ENCODE data around the gene AR.

AR gene

DNA sequence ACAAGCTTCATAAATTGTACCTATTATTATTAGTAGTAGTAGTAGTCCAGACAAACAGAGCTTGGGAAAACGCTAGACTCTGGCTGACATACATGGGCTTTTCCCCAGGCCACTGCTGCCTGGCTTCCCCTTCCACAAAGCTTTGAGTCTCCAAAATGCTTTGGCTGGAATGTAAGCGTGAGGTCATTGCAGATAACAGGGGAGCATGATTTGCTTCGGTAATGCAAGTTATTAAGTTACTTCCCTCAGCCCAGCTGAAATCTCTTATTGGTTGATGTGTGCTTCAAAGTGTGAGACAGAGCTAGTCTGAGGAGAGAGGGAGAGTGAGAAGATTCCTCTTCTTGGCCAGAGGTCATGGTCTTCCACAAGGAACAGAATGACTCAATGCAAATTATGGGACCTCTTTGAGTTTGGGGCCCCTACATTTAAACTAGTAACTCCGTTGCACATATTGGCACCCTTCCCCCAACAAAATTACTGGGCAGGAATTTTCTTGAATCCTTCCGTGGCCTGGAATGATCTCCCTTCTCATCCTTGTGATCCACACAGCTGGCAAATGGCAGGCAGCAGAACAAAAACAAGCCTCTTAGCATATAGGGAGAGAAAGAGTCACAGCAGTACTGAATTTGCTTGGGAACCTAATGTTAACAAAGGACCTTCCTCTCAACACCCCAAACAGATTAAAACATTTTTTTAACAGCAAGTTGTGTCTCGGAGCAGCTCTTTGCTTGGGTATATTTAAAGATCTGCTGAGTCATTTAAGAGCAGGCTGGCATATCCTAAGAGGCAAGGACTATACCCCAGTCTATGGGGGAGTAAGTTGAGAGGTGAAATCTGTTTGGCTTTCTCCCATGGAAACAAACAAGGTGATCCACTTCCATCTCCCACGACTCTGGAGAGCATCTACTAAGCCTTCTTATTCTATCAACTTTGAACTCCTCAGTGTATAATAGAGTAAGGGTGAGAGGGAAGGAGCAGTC, 19.9 kb downstream of the AR start:
- DNase-seq (ENCODE audit: low read depth in 2 of 3, low spot score in 2 of 3), result no peak

DNA sequence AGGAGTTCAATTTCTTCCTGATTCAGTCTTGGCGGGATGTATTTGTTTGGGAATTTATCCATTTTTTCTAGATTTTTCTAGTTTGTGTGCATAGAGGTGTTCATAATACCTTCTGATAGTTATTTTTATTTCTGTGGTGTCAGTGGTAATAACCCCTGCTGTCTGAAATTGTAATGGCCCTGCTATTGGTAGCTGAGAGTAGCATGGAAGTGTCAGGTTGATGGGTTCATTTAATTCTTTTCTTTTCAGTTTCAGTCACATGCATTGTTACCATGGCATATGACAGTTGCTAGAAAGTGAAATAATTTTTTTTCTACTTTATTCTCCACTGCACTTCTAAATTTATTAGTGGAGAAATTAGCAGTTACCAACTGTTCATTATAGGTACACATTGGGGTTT, 20.7 kb downstream of the AR start:
- no peak for DNase-seq (ENCODE audit: low read depth in 2 of 3, low spot score in 2 of 3)

DNA sequence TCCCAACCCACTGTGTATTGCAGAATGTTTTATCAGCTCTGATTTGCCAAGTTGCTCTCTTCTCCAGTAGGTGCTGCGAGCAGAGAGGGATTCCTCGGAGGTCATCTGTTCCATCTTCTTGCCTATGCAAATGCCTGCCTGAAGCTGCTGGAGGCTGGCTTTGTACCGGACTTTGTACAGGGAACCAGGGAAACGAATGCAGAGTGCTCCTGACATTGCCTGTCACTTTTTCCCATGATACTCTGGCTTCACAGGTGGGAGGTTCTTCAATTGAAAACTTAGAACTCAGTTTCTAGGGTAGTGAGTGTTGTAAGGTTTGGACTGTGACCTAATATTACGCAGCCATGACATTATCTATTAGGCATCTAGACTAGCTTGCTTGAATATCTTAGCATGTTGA, 24.9 kb downstream of the AR start:
- no peak for DNase-seq (ENCODE audit: low read depth in 2 of 3, low spot score in 2 of 3)

DNA sequence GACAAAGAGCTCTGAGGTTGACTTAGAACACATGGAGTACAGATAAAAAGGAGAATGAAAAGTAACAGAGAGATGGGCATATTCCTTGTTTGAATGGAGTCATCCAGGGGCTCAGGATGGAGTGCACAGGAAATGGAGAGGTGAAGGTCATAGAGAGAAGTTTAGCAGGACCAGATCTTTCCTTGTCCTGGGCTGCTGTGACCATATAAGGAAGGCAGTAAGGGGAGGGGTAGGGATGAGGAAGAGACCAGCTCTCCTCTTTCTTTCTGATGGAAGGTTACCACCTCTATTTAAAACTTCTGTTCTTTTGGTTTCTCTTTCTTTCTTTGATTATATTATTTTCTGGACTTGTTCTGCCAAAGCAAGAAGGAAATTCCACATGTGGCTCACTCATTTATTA, 27.0 kb downstream of the AR start:
- no peak for DNase-seq (ENCODE audit: low read depth in 2 of 3, low spot score in 2 of 3)

DNA sequence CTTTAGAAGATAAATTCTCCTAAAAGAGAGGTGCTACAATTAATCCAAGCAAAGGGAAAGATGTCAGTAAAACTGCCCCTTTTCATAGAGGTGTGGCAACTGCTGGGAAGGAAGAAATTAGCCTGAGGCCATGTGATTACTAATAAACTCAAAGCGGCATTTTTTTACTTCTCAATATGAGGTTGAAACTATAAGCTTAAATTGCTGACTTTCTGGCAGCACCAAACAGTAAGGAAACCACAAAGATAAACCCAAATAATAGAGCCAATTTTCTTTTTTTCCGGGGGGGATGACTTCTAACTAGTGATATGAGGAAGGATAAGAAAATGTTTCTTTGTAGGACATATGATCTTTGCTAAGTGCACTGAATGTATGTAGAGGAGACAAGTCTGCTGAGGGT, 30.9 kb downstream of the AR start:
- no peak for DNase-seq (ENCODE audit: low read depth in 2 of 3, low spot score in 2 of 3)

DNA sequence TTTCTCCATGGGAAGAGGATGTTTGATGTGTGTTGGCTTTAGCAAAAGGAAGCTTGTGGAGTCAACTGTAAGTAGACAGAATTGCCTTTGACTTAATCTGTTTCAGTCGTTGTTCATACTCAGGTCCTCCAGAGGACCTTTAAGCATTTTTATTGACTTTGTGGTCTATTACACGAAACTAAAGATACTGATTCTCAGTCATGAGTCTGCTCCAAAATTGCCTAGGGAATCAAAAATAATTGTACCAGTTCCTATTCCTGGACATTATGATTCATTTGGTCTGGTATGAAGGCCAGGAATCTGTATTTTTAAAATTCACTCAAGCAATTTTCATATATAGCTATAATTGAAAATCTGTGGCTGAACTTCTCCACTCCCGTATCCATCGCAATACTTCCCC, 38.6 kb downstream of the AR start:
- no peak for DNase-seq (ENCODE audit: low read depth in 2 of 3, low spot score in 2 of 3)

DNA sequence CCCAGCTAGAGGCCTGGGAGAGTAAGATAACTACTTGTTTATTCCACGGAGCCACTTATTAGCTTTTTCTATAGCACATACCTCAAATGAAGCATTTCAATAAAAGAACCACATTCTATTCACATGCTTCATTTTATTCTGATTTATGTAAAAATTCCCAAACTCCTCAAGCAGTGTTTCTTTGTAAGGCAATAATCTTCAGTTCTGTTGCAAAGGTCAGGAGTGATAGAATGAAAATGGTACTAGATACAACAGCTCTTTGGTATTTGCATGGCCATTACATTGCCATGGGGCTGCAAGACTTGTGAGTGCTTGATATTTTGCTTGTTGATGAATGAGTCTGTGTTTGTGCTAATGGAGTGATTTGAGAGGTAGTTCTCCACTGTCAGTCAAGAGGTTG, 39.4 kb downstream of the AR start:
- DNase-seq (ENCODE audit: low read depth in 2 of 3, low spot score in 2 of 3), result no peak

DNA sequence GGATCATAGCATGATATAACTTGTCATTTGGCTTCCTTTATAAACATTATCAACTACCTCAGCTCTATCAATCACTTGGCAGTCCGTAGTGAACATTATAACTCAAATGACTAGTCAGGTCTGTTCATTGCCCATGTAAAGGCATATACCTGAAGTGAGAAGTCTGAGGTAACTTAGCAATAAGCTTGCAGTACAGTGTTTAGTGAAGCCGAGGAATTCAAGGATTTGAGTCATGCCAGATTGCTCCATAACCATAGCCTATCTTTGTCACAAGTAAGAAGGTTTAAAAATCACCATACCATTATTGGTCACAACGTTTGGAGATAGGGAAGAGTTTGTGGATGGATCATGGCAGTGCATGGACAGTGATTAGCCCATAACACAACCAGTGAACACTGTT, 41.6 kb downstream of the AR start:
- DNase-seq (ENCODE audit: low read depth in 2 of 3, low spot score in 2 of 3), result no peak

DNA sequence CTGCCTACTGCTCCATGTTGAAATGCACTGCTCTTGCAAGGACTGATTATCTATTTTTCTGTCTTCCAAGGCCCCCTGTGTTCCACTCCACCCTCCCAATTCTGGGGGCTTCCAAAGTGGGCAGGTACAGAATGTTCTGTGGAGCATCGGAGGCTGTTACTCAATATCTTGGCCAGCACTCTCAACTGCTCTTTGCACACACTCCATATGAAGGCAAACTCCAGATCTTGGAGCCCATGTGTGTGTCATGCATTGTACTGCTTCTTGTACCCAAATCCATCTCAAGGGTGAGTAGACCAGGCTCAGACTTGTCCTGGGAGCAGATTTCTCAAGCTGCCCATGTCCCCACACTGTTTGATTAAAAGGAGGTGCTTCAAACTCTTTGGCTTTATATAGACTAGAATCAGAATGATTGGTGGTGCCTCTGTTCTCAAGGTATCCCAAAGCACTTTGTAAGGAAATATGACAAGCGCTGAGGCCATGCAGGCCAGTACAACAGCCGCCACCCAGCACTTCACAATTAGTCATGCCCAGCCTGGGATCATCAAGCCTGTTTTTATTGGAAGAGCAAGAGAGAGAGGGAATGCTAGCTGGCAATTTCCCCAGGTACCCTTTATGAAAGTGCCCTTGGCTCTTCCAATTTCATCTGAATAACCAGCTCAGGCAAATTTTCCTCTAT, 44.3 kb downstream of the AR start:
- no peak for DNase-seq (ENCODE audit: low read depth in 2 of 3, low spot score in 2 of 3)

DNA sequence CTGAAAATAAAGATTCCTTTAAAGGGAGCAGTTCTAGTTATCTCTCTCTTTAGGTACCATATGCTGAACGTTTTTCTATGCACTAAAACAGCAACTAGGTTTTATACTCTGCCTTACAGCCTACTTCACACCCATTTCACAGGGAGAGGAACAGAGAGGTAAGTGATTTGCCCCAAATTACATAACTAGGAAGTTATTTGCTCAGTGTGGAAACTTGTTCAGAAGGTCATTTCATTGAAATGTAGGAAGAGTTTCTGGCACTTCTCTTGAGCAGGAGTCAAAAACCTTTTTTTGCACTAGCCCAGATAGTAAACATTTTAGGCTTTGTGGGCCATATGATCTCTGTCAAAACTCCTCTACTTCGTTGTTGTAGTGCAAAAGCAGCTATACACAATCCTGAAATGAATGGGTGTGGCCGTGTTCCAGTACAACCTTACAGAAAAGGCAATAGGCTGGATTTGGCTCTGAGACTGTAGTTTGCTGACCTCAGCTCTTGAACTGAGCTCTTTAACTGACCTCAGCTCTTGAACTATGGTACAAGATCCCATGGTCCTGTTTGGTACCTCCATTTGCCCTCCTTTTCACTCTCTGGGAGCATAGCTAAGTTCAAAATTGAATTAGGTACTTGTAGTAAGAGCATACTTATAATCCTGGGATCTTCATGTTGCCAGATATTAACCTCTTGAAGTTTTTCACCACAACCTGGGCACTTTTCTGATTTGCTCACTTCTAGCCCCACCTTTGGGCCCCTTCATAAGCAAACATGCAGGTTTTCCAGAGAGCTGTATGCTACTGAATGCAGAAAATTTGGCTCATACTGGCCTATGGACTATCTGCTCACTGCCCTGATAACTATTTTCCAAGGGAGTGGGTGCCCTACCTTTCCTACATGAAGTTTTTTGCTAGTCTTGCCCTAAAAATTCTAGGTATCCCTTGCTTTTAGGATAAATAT, 53.3 kb downstream of the AR start:
- DNase-seq (ENCODE audit: low read depth in 2 of 3, low spot score in 2 of 3), result no peak

DNA sequence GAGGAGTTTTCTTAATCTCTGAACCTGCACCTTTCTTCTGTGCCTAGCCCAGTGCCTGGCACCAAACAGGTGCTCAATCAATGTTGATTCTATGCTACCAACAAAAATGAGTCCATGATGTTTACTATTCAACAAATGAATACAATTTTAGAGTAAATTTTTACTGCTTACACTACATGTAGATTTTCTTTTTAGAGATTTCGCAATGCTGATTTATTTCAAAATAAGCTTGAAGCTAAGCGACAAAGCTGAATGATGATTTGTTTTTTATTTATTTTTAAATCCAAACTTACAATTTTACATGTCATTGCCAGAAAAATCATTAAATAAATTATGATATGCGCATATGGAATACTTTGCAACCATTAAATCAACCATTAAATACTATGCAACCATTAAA, 55.7 kb downstream of the AR start:
- no peak for DNase-seq (ENCODE audit: low read depth in 2 of 3, low spot score in 2 of 3)

DNA sequence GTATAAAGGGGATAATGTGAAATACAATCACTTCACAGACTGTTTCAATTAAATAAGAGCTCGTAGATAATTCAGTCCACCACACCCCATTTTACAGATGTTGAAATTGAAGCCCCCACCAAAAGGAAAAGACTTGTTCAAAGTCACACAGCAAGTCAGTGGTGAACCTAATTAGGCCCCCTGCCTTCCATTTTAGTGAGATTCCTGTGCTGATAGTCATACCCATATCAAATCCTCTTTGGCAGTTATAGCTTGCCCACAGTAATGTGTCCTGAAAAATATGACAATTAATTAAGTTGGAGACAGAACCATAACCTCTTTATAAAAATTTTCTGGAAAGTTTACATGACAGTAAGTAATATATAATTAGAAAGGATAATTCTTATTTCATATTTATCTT, 58.0 kb downstream of the AR start:
- DNase-seq (ENCODE audit: low read depth in 2 of 3, low spot score in 2 of 3), result no peak

DNA sequence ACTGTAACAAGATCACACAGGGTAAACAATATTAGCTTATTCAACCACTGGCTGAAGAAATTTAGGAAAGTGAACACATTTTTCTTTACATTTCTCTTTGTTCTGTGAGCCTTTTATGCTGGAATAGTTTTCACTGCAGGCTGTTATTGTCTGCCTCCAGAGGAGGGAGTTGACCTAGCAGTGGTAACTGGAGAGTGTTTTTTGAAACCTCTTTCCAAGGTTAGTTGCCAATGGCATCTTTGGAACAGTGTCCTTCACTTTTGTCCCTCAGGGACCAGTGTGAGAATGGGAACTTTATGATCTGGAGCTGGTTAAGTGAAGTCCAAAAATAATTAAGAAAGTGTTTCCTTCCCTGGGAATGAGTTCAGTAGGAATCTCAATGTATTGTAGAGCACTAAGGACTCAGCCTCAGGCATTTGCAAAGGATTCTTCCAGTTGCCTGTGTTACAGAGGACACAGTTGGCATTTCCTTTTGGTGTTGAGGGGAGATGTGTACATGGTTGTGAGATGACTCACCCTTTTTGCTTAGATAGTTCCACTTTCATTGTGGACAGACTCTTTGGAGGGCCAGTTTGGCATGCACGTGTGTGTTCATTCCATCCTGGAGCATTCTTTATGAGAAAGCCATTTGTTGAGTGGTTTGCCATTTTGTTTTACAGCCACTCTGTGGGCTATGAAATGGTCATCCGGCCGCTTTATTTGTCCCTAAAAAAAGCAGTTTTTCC, 61.3 kb downstream of the AR start:
- no peak for DNase-seq (ENCODE audit: low read depth in 2 of 3, low spot score in 2 of 3)

DNA sequence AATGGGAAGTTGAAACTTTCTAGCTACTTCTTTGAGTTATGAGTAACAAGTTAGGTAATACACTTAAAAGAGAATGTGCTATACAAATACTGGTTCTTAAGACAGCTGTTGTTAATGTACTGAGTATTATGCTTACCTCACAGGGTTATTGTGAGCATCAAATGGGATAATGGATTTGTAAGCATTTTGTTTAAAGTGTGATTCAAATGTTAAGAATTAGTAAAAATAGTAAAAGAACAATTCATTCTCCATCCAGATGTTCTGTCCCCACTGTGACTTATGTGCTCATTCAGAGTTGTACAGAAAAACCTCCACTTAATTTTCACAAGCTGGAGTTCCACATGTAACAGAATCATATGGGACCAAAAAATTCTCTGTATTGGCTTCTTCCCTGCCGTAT, 63.6 kb downstream of the AR start:
- no peak for DNase-seq (ENCODE audit: low read depth in 2 of 3, low spot score in 2 of 3)

DNA sequence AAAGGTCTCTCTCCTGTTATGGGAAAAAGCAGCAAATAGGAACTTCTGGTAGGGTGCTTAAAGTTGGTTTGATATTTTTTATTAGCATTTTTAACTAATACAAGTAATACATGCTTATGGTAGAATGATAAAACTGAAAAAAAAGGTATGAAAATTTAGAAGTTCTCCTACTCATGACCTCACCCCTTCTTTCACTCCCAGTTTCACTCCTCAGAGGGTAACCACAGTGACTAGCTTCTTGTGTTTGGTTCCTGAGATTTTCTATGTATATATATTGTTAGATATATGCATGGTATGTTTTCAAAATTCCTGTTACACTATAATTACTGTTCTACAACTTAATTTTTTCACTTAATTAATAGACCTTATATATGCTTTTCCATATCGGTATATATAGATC, 66.5 kb downstream of the AR start:
- DNase-seq (ENCODE audit: low read depth in 2 of 3, low spot score in 2 of 3), result no peak

DNA sequence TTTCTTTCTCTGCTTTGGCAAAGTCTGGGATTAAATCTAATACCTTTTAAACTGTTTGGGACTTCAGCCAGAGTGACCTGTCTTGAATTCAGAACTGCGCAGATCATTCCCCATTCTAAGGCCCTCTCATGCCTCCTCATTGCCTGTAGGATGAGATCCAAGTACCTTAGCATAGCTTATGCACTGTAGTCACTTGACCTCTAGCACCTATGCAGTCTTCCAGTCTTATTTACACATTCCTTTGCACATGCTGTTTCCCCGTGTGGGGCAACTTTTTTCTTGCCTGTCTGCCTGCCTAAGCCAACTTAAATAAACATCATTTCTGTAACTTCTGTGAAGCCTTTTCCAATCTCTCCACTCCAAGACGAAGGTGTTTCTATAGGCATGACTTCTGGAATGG, 68.4 kb downstream of the AR start:
- DNase-seq (ENCODE audit: low read depth in 2 of 3, low spot score in 2 of 3), result no peak

DNA sequence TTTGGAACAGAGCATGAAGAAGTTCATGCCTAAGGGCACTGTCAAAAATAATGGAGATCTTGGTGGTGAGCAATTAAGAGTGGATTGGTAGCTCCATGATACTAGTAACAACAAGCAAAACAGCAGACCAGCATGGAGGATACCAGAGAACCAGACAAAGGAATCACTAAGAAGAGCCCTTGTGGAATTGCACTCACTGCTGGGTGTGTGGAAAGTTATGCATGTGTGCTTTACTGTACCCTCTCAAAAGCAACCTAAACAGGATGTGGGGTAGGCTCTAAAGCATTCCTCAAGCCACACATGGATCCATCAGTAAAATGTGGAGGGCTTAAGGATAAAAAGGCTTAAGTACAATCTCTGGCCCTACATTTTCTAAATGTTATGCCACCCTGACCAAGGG, 69.5 kb downstream of the AR start:
- DNase-seq (ENCODE audit: low read depth in 2 of 3, low spot score in 2 of 3), result no peak

DNA sequence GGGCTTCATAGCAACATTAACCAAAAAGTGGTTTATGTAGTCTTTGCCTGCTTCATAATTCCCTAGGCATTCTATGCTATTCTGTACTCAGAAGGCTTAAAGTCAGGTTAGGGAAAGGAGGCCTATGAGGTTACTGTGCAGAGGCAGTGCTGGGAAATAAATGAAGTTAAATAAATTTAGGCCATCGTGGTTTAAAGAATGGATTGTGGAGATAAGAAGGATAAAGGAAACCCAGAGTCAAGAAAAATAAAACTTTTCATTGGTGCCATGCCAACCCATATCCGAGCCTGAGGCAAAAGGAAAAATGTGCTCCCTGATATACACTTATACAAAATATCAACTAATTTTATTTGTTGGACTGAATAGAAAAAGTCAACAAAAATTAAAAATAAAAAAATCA, 70.2 kb downstream of the AR start:
- DNase-seq (ENCODE audit: low read depth in 2 of 3, low spot score in 2 of 3), result no peak

DNA sequence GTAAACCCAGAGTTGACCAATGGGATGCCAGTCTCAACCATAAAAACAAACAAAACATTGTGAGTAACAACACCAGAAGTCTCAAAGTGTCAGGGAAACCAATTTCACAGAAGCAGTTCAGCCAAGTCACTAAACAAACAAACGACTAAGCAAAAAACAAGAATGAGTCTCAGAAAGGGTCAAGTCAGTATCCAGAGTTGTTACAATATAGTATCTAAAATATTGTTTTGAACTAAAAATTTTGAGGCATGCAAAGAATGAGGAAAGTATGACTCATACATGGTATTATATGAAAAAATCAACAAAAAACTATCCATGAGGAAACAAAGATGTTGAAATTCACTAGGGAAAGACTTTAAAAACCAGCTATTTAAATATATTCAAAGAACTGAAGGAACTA, 70.6 kb downstream of the AR start:
- DNase-seq (ENCODE audit: low read depth in 2 of 3, low spot score in 2 of 3), result no peak

DNA sequence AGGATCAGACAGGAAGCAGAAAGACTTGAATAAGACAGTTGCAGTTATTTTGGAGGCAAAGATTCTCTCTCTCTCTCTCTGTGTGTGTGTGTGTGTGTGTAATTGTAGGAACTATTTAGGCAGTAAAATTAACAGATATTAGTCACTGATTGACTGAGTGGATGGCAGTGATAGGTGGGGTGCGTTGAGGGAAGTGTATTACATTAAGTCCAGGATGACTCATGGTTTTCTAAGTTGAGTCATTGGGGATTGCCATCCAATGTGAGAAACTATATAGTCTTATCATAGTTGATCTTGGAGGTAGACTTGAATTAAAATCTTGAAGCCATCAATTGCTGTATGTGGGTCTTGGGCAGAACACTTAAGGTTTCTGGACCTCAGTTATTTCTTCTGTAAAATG, 75.4 kb downstream of the AR start:
- no peak for DNase-seq (ENCODE audit: low read depth in 2 of 3, low spot score in 2 of 3)

DNA sequence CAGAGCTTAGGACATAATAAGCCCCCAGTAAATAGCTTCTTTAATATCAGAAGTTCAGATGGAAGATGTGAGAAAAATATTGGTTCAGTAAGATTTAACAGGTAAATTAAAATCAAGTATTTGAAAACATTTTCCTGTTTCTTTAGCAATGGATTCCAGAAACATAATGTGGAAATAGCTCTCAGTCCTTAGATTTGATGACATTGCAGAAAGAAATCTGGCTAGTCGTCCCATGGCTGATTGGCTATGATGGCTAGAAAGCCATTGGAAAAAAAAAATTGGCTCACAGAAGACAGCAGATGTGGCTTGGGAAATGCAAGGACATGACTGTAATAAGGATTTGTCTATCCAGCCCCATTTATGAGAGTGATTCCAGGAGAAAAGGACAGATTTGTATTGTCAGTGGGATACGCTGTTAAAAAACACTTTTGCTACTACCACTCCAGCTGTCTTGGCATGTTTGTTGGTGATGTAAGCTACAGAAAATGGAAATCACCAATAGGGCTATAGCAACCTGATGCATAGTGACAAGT, 78.3 kb downstream of the AR start:
- DNase-seq (ENCODE audit: low read depth in 2 of 3, low spot score in 2 of 3), result no peak
